GM18861 (cell line): ENCODE measurements around the gene ZNF516.

Source experiments
- ATAC-seq: cut with Tn5 transposase; IDR thresholded peaks from one replicate; pipeline ENCODE4 v1.9.1; 2021; ENCODE audit not compliant: unreplicated experiment

Gene ZNF516

DNA sequence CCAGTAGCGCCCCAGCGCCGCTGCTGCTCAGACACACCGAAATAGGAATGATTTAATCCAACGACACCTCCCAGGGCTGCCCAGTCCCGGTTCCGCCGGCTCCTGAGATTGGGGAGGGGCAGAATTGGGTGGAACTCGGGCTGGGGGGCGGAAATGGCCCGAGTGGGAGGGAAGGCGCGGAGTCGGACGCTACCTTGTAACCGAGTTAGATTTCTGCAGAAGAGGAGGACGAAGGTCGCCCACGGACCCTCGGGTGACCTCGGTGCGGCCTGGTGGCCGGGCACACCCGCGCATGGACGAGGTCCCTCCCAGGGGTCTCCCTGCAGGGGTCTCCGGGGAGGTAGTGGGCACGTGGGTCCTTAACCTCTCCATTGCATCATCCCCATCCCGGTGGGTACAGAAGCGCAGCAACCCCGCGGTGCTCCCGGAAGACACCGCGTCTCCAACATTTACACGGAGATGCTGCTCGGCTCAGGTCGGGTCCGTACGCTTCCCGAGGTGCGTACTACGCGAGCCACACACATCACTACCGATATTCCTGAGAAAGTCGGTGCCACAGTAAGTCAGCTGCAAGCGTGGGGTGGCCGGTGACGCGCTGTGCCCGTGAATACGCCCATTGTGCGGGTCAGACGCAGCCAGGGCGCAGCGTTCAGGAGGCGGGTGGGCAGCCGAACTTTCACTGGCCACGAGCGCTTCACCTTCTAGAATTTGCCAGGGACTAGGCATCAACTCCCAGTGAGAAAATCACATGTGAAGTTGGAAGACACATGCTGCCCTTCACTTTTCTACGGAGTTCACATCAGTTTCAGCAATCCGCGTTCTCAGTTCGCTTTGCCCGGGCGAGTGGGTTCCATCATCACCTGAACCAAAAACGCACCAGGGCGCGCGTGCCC, 3.0 kb downstream of the ZNF516 start:
- ATAC-seq = peak; percentile 0

DNA sequence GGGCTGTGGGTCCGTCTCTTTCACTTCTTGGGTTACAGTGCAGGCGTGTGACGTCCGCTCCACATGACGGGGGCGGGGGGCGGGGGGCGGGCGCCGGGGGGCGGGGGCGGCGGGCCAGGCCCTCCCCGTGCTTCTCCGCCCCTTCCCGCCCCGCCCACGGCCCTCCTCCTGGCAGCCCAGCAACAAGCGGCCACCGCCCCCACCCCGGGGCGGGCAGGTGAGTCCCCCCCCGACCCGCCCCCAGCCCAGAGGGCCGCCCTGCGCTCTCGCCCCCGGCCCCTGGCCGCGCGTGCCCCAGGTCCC, 3.6 kb downstream of the ZNF516 start:
- ATAC-seq = no peak

DNA sequence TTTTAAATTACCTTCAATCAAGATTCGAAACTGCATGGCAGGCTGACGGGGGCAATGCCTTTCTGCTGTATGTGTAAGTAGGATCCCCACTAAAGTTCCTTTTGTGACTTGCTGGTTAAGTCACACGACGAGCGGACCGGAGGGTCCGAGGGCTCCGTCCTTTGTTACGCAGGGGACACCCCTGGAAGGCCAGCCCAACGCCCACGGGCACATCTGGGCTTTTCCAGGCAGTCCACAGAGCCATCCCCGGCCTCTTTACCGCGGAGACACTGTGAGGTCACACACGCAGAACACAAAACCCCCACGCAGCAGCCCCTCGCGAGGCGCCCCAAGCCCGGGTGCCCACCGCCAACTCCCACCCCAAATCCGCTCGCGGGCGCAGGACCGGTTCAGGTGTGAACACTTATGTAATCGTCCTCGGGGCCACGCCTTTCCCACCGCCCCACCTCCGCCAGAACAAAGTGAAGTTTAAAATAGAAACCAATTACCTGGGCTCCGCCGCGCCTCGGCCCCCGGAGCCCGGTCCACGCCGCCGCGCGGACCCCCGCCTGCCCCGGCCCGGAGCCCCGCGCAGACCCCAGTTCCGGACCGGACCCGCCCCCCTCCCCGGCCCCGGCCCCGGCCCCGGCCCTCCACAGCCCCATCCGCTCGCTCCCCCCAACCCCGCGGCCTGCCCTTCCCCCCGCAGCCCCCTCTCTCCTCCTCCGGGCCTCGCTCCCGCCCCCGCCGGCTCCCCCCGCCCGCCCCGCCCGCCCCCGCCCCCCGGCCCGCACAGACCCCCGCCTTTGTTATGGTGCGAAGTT, 4.2 kb downstream of the ZNF516 start:
- ATAC-seq = no peak

DNA sequence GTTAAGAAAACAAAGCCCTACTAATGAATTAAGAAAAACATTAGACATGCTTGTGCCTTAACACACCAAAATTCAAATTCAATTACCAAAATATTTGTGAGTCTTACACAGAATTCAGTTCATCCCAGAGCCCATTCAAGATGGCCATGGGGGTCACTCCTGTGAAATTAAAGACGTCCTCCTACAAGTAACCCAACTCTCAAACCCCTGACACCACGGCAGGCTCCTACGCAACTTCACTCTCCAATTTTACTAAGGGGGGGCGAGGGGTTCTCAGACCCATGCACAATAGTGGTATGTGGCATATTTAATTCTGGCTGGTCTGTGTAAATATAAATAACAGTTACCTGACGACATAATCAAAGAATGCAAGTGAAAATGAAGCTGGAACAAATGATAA, 5.0 kb downstream of the ZNF516 start:
- no peak for ATAC-seq

DNA sequence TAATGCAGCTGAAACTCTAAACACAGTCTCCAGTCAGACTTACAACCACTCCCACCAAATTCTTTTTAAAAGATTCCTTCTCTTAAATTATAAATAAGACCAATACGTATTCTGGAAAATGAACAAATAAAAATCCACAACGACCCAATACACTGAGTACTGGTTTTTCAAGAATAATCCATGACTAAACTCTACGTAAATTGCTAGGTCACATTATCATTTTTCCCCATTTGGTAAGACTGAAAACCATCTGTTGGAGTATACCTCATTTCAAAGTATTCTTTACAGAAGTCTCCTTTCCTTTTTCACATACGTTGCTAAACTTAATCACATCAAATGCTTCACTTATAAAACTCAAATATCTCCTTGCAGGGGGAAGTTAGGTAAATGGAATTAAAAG, 6.0 kb downstream of the ZNF516 start:
- ATAC-seq = no peak

DNA sequence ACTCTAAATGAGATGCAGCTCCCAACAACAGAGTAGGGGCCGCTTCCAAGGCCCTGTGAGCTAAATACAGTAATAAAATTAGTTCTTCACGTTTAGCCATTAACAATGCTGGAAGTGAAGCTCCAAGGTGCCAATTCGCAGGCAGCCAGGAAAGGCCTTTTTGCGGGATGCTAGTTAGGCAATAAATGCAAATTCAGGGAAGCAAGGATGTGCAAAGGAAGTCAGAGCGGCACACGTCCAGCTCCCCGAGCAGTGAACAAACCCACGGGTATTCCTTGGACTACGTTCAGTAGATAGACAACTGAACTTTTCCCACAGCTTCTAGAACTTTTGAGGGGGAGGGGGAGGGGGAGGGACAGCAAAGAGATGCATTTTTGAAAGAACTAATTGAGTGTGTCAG, 6.9 kb downstream of the ZNF516 start:
- no peak for ATAC-seq

DNA sequence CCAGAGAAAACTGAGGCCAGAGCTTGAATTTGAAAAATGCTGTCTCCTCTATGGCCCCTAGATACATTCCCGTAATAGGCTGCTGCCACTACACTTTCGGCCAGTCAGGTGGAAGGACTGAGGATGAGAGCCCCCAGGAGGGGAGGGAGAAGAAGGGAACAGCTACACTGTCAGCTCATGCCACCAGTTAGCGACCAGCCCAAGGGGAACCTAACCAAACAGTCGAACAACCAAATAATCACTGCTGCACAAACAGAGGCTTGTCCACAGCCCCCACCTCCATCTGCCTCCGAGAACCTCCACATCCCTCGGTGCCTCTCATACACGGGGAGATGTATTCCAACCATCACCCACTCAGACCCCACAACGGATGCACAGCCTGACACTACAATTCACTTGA, 7.3 kb downstream of the ZNF516 start:
- no peak for ATAC-seq

DNA sequence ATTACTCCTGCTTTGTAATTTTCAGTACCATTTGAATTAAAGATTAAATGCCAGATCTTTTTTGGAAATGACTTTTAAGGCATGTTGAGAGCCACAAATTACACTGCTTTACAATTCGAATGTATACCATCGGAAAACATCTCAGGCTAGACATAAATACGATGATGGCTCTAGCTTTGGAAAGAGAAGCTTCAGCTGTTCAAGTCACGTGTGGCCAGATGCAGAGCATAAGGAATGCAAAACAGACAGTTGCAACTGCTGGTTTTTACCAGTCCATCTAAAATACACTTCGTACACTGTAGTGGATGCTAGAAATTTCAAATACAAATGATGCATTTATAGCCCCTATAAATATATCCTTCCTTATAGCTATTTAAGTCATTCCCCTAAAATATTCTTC, 8.0 kb downstream of the ZNF516 start:
- no peak for ATAC-seq

DNA sequence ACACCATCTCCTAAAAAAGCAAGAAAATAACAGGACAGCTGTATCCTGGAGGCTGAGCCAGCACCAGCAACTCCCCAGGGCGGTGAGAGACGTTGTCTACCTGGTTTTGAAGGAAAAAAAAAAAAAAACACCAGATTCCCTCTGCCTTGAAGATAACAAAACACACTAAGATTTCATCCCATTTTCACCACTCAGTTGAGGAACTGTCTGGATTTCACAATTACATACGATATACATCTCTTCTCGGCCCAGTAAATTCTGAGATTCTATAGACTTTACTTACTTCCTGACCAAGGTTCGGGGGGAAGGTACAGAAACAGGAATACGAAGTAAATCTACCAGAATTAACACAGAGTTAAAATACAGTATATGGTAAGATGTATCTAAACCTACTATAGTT, 8.5 kb downstream of the ZNF516 start:
- ATAC-seq = no peak

DNA sequence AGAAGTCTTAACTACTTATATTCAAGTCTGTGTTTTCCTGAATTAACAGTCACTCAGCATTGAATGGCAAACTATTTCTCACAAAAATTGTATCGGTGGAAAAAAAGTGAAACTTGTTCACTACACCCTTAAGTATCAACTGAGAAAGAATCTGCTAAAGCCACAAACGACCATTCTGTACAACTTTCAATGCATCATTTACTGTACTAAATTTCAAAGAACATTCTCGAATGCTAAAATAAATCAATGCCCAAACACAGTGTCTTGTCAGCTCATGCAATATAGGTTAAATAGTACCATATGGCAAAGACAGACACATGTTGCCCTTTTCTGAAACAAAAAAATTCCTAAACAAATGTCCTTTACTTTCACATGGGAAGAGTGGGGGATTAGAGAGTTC, 9.0 kb downstream of the ZNF516 start:
- no peak for ATAC-seq

DNA sequence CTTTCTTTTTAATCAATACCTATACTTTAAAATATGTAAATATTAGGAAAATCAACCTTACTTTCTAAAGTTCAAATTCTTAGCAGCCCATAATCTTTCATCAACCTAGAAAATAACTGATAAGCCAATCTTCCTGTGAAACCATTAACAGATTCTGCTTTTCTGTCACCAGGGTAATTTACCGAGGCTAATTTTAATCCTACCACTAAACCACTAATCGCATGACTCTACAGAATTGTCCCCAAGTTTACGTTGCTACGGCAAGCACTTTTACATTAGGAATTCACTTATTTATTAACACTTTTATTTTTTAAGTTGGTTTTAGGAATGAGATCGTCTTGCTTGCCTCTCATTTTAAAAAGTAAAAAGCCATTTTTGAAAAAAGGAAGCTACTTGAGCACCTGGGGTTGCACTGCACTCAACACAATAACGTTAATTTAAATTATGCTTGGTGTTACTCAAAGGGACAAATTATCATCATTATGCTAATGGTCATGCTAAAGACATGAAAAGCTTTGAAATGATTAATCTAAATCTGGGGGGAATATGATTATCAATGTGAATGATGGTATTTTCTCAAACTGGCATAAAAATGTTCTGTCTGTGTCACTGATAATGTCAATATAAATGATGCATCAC, 10.2 kb downstream of the ZNF516 start:
- ATAC-seq = peak; percentile 80

DNA sequence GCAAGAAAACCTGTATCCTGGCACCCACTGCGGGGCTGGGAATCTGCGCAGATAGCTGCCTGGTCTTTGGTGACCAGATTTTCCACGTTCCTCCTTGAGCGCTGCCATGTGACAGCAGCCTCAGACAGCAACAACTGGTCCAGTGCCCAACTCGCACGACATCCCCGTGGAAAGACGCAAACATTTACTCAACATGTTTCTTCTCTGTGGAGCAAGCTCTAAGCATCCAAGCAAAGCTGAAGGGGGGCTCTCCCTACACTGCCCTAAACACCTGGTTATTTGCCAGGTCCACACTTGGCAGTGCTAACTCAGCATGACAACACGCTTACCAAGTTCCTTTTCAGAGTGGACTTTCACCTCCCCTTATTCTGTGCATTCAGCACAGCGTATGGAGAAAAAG, 11.3 kb downstream of the ZNF516 start:
- ATAC-seq = no peak

DNA sequence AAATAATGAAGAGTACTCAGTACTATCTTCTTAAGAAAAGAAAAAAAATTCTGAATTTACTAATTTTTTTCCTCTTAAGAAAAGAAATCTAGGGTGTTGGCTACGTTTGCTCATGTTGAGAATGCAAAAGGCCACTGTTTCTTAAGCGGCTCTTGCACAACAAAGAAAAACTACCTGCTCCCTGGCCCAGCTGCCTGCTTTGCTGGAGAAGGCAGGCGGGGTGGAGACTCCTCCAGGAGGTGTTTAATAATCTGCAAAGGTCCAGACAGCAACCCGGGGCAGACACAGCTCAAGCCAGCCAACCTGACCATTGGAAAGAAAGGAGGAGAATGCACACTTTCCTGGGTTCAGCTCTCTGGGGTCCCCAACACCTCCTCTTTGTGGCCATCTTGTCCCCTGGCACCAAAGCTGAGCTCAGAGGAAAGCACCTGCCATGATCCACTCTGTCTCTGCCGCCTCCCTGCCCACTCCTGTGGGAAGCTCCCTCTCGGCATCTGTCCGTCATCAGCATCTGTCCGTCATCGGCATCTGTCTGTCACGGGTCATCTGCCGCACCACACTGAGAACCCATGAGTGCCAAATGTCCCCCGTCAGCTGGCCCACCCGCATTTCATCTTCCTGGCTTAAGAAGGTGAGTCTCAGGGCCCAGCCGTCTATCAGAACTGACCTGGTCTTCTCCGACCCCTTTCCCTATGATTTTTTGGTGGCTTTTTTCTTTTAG, 11.9 kb downstream of the ZNF516 start:
- no peak for ATAC-seq

DNA sequence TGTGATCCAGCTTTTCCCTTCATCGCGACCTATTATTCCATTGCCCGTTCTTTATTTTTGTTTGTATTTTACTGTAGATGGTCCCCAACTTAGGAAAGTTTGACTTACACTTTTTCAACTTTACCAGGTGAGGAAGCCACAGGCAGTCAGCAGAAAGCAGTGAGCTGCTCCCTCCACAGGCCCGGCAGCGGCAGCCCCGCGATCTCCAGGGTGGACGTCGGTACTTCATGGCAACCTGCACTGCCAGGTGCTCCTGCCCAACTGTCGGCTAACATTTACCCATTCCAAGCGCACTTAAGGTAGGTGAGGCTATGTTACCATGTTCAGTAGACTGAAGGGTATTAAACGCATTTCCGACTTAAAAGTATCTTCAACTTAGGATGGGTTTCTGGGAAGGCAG, 12.8 kb downstream of the ZNF516 start:
- ATAC-seq = no peak

DNA sequence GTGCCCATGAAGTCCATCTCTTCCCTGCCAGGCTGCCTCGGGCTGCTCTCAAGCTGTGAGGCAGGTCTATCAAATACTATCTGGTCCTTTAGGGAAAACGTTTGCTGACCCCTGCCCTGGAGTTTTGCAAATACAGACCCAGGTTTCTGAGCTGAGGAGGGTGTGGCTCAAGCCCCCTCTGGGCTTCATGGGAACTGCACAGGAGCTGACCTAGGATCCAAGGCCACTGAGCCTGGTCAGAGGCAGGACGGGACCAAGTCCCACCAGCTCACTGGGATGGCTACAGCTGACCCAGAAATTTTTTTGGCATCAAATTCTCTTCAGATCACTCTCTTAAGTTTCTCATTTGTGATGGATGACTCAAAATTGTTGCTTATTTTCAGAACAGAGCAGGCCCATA, 14.1 kb downstream of the ZNF516 start:
- no peak for ATAC-seq

DNA sequence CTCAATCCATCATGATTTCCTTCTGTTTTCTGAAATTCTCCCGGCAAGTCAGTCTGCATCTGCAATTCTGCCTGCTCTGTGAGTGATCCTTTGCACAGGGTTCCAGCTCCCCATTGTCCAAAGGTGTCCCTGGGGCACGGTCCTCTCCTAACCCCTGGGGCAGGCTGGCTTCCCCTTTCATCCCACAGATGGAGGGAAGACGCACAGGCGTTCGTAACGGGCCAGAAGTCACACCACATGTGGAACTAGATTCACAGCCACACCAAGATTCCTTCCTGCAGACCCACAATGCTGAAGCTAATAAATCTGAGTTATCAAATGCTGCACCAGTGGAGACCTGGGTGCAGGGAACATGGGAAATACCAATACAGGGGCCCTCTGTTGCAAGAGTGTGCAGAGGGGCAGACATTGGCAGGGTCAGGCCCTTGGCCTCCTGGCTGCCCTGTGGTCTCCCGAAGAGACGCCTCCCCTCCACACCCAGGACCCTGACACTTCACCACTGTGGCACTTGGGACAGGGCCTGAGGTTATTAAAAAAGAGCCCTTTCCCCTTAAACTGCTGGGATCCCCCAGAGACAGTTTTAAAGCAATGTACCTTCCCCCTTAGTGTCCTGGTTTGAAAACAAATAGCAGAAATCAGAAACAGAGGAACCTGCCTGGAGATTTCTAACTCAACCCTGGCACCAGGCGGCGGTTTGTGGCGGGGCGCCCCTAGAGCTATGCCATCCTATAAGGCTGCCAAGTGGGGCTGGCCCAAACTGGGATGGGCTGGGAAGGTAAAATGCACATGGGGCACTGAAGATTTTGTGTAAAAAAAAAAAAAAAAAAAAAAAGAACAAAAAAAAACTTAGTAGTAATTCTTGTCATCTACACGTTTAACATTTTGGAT, 15.4 kb downstream of the ZNF516 start:
- no peak for ATAC-seq

DNA sequence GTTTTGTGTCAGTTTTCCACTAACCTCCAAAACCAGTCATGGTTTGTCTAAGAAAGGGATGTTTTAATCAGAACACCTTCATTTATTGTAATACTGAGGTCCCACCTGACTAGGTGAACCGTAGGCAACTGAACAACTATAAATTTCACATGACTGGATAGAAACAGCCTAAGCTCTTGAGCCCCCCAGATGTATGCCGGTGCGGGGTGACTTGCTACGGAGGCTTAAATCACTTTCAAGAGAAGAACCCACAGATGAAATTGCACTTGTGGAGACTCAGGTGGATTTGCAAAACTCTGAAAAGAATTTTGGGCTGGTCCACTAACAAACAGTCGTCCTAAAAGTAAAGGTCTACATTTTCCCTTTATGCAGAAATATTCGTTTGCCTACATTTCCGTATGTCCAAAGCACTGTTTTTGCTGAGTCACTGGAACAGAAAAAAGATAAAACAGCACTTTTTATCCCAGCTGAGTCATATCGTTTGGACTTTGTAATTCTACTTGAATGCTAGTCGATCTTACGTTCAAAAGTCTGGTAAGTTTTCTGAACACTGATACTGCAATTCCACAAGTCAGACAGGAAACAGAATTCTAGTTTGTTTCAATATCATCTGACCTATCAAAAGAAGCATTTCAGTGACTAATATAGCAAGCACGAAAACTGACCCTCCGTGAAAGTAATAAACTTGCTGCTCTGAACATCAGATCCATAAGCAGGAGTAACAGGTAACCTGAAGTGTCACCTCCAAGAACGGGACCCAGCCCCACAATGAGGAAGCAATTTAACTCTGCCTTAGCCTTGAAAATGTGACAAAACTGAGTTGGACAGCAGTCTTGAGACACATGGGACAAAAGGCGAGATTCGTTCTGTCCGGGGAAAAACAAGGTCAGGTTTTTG, 18.1 kb downstream of the ZNF516 start:
- ATAC-seq = peak; percentile 63

DNA sequence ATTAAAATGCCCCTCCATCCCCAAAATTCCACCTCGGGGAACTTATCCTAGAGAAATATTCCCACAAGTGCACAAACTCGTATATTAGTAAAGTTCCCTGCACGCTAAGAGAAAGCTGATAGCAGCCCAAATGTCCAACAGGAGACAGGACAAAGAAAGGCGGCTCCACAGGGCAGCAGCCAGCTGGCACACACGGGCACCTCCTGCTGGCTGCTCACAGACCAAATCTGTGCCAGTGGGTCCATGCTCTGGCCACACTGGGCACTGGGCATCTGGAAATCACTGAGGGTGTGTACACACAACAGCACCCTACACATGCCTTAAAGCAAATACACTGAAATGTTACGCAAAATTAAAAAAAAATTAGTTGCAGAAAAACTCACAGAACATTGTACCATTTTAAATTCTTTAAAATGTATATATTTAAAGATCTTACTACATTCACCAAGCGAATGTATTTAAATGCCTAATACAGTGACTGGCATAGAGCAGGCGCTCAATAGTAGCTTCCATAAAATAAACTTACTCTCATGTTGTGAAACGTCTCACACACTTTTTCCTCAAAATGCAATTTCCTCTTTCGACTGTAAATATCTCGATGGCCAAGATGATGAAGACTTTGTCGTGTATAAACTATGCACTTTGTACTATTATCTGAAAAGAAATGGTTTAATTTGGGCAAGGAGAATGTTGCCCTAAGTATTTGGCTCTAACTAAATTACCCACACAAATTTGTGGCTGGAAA, 19.4 kb downstream of the ZNF516 start:
- no peak for ATAC-seq

DNA sequence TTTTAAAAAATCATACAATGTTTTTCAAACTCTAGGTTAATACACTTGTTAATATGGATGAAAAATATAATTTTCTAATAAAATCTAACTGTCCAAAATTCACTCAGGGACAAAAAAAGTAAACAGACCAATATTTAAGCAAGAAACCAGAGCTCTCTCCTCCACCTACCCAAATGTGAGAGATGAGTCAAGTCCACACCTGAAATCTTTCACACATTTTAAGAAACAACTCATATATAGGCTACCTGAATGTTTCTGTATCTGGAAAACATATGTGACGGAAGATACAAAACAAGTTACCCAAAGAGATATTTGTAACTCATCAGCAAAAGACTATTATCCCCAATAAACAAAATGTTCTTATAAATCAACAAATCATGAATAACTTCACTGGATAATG, 20.2 kb downstream of the ZNF516 start:
- ATAC-seq = no peak
